Neutrophil (primary cell): Measurements from ENCODE around the gene MMD2.

ENCODE experiments used
- H3K27ac ChIP-seq: fragments of 200-600 bp; sonication (generic); 2 replicates; pipeline ENCODE4 v1.5.1; 2016; ENCODE audit warnings: mild to moderate bottlenecking, moderate library complexity
- H3K27me3 ChIP-seq: fragments of 200-600 bp; sonication (generic); 2 replicates; pipeline ENCODE4 v1.6.0; 2016; ENCODE audit warnings: mild to moderate bottlenecking
- H3K36me3 ChIP-seq: fragments of 200-600 bp; sonication (generic); 2 replicates; pipeline ENCODE4 v1.5.1; 2017
- H3K4me1 ChIP-seq, 2 experiments: fragments of 200-600 bp in 1 of 2; sonication (generic) in 1 of 2; 1 replicate in 1 of 2; 2 replicates in 1 of 2; pipeline versions ENCODE4 v1.5.1 to v1.6.1; 2013 to 2016; ENCODE audit warnings: low read depth in 1 of 2, low read length in 1 of 2, mild to moderate bottlenecking in 1 of 2, moderate library complexity in 1 of 2; ENCODE audit not compliant: control insufficient read depth in 1 of 2, insufficient read depth in 1 of 2
- H3K4me3 ChIP-seq, 2 experiments: fragments of 200-600 bp in 1 of 2; sonication (generic) in 1 of 2; 1 replicate in 1 of 2; 2 replicates in 1 of 2; pipeline ENCODE4 v1.5.1; 2013 to 2016; ENCODE audit warnings: low read depth in 1 of 2, low read length in 1 of 2, mild to moderate bottlenecking in 1 of 2, moderate library complexity in 1 of 2
- H3K9me3 ChIP-seq: fragments of 200-600 bp; sonication (generic); 2 replicates; pipeline ENCODE4 v1.5.1; 2016
- TF ChIP-seq, protein P1 (sequence below): fragments of 200-600 bp; sonication (generic); IDR thresholded peaks from 2 replicates; pipeline ENCODE4 v1.5.1; 2016; ENCODE audit warnings: antibody characterized with exemption

MMD2 gene

DNA sequence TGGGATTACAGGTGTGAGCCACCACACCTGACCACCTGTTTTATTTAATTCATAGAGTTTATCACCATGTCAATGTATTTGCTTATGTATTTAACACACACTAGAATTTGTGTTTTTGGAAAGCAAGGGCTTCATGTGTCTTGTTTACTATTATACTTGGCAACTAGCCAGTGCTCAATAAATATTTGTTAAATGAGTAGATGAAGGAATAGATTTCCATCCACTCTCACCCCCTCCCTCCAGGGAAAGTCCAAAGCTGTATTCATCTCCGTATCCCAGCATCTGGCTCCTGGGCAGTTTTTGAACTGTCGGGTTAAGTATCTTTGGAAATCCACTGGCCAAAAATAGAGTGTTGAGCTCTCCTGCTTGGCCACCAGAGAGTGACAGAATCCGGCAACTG lies 70.8 kb downstream of the MMD2 start:
- H3K9me3 ChIP-seq, result no peaks in the 10 kb centered on the region
- no peak overlapping the region for H3K4me3 ChIP-seq
- no peak overlapping the region for H3K27ac ChIP-seq
- TF ChIP-seq, protein P1, sequence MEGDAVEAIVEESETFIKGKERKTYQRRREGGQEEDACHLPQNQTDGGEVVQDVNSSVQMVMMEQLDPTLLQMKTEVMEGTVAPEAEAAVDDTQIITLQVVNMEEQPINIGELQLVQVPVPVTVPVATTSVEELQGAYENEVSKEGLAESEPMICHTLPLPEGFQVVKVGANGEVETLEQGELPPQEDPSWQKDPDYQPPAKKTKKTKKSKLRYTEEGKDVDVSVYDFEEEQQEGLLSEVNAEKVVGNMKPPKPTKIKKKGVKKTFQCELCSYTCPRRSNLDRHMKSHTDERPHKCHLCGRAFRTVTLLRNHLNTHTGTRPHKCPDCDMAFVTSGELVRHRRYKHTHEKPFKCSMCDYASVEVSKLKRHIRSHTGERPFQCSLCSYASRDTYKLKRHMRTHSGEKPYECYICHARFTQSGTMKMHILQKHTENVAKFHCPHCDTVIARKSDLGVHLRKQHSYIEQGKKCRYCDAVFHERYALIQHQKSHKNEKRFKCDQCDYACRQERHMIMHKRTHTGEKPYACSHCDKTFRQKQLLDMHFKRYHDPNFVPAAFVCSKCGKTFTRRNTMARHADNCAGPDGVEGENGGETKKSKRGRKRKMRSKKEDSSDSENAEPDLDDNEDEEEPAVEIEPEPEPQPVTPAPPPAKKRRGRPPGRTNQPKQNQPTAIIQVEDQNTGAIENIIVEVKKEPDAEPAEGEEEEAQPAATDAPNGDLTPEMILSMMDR, result no peak
- peaks cover 38% of the 10 kb centered on the region for H3K27me3 ChIP-seq
- H3K4me1 ChIP-seq, result peaks cover 0 to 7% of the 10 kb centered on the region in 2 experiments
- no peaks in the 10 kb centered on the region for H3K36me3 ChIP-seq

DNA sequence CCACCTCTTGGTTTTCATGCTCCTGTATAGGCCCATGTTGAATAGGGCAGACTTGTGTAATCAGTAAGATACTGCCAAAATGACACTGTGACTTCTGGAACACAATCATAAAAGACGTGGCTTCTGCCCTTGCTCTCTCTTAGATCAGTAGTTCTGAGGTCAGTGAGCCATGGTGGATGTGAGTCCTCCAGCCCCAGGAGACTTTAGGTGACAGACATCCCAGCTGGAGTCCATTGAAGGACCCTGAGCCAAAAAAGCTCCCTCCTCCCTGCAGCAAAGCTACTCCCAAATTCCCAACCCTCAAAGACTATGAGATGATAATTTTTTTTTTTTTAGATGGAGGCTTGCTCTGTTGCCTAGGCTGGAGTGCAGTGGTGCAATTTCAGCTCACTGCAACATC lies 72.3 kb downstream of the MMD2 start:
- Histone ChIP-seq H3K9me3 (no peaks in the 10 kb centered on the region), H3K4me1 (peaks cover 0 to 7% of the 10 kb centered on the region in 2 experiments), H3K27me3 (peaks cover 53% of the 10 kb centered on the region), H3K4me3 (no peak overlapping the region), H3K27ac (no peak overlapping the region), H3K36me3 (no peaks in the 10 kb centered on the region)
- TF ChIP-seq, protein P1, result no peak

GRCh38 chr7:4885317-4885807 lies 73.6 kb downstream of the MMD2 start:
- TF ChIP-seq, protein P1, result no peak
- Histone ChIP-seq H3K4me3 (no peak overlapping the region), H3K9me3 (no peaks in the 10 kb centered on the region), H3K27me3 (peaks cover 66% of the 10 kb centered on the region), H3K36me3 (no peaks in the 10 kb centered on the region), H3K4me1 (peaks cover 0 to 7% of the 10 kb centered on the region in 2 experiments), H3K27ac (no peak overlapping the region)

- no peak overlapping the region for H3K27ac ChIP-seq
- TF ChIP-seq, protein P1, result no peak
- H3K9me3 ChIP-seq, result no peaks in the 10 kb centered on the region
- H3K4me1 ChIP-seq, result peaks cover 0 to 7% of the 10 kb centered on the region in 2 experiments
- H3K27me3 ChIP-seq, result peaks cover 72% of the 10 kb centered on the region
- H3K36me3 ChIP-seq, result no peaks in the 10 kb centered on the region
- no peak overlapping the region for H3K4me3 ChIP-seq
These were observed 74.8 kb downstream of the MMD2 start for GRCh38 chr7:4884164-4884563.

DNA sequence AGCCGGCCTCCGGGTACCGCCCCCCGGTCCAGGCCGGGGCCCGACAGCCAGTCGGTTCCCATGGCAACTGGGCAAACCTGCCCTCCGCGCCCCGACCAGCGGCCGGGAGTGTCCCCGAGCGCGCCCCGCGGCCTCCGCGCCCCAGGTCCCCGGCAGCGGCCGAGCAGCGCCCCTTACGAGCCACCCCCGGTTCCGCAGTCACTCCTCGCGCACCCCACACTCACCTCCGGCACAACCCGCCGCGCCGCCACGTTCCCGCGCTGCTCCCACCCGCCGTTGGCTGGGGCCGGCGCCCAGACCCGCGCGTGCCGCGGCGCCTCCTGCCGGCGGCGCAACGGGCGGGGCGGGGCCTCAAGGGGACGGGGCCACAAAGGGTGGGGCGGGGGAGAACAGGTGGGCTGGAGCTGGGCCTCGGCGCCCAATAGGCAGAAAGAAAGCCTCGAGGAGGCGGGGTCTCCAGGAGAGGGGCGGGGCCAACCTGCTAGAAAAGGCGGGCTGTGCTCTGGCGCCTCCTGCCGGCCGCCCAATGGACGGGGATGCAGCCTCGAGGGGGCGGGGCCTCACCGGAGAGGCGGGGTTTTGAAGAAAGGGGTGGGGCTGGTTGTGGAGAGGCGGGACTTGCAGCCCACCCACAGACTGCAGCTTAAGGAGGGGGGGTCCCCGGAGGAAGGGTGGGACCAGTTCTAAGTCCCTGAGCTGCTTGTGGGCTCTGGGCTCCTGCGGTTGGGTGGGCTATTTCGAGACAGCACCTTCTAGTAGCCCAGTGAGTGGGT lies 75.4 kb downstream of the MMD2 start, which contains the start of gene RADIL:
Gene RADIL, minus strand, starts transcription at position 345 of the 773 bp plus-strand sequence. CDS start 5,577 bp downstream, outside the sequence.
- no peak within 1 kb of the TSS for H3K4me3 ChIP-seq

More for the DNA sequence above, 75.4 kb downstream of the MMD2 start, which contains the start of gene RADIL:
- TF ChIP-seq, protein P1, result no peak
- no peaks in the 10 kb centered on the region for H3K36me3 ChIP-seq
- peaks cover 70% of the 10 kb centered on the region for H3K27me3 ChIP-seq
- H3K4me1 ChIP-seq, result peaks cover 0 to 7% of the 10 kb centered on the region in 2 experiments
- H3K9me3 ChIP-seq, result no peaks in the 10 kb centered on the region
- no peak within 1 kb of the TSS for H3K27ac ChIP-seq
